GM23338 (cell line): Measurements from ENCODE around the gene PAM16. TPM values are rescaled to one million over a fixed set of nuclear protein-coding genes. Genes with fewer than 3 reads are reported as not detected.

ENCODE experiments used
- ATAC-seq: fragments of 200-7000 bp; cut with Tn5 transposase; 3 replicates; pipeline ENCODE4 v1.9.1; 2020
- DNase-seq: peaks from one replicate; pipeline ENCODE4 v3.0.0-alpha.2; 2015; ENCODE audit warnings: low spot score
- H2AFZ ChIP-seq: fragments of 200-600 bp; sonication (generic); 2 replicates; pipeline ENCODE4 v1.8.0; 2016; ENCODE audit warnings: antibody characterized with exemption, mild to moderate bottlenecking, moderate library complexity
- H3F3A ChIP-seq: fragments of 200-600 bp; sonication (generic); replicated peaks from 2 replicates; pipeline ENCODE4 v1.8.0; 2017; ENCODE audit warnings: antibody characterized with exemption, mixed run types, low read depth
- H3K27ac ChIP-seq: fragments of 200-600 bp; sonication (generic); 2 replicates; pipeline ENCODE4 v1.6.1; 2016; ENCODE audit warnings: low read depth
- H3K27me3 ChIP-seq: fragments of 200-600 bp; sonication (generic); 2 replicates; pipeline ENCODE4 v1.8.0; 2016; ENCODE audit warnings: mild to moderate bottlenecking, mixed run types, moderate library complexity; ENCODE audit not compliant: insufficient read depth
- H3K36me3 ChIP-seq: fragments of 200-600 bp; sonication (generic); 2 replicates; pipeline ENCODE4 v1.8.0; 2016; ENCODE audit warnings: mild to moderate bottlenecking; ENCODE audit not compliant: insufficient read depth
- H3K4me1 ChIP-seq: fragments of 200-600 bp; sonication (generic); 2 replicates; pipeline ENCODE4 v1.8.0; 2016; ENCODE audit warnings: mild to moderate bottlenecking, moderate library complexity; ENCODE audit not compliant: insufficient read depth
- H3K4me2 ChIP-seq: fragments of 200-600 bp; sonication (generic); 2 replicates; pipeline ENCODE4 v1.7.1; 2017; ENCODE audit warnings: mixed run types
- H3K4me3 ChIP-seq: fragments of 200-600 bp; sonication (generic); 2 replicates; pipeline ENCODE4 v1.6.1; 2016; ENCODE audit warnings: mixed run types
- H3K79me2 ChIP-seq: fragments of 200-600 bp; sonication (generic); replicated peaks from 2 replicates; pipeline ENCODE4 v1.8.0; 2017; ENCODE audit warnings: mild to moderate bottlenecking; ENCODE audit not compliant: insufficient read depth
- H3K9me2 ChIP-seq: fragments of 200-600 bp; sonication (generic); 2 replicates; pipeline ENCODE4 v1.8.0; 2017; ENCODE audit not compliant: insufficient read depth
- H4K20me1 ChIP-seq: fragments of 200-600 bp; sonication (generic); replicated peaks from 2 replicates; pipeline ENCODE4 v1.8.0; 2017; ENCODE audit warnings: mild to moderate bottlenecking; ENCODE audit not compliant: insufficient read depth
- H3K27ac Mint-ChIP-seq: 2 replicates; pipeline ENCODE4 v1.8.0; 2020; ENCODE audit warnings: inconsistent platforms, mild to moderate bottlenecking, moderate library complexity, mixed read lengths
- H3K27me3 Mint-ChIP-seq: 3 replicates; pipeline ENCODE4 v1.8.0; 2022; ENCODE audit warnings: low read depth, mild to moderate bottlenecking, moderate library complexity, mixed read lengths, inconsistent platforms; ENCODE audit not compliant: insufficient read depth, poor library complexity
- H3K36me3 Mint-ChIP-seq: 3 replicates; pipeline ENCODE4 v1.8.0; 2021; ENCODE audit warnings: low read depth, mild to moderate bottlenecking, inconsistent platforms, moderate library complexity, mixed read lengths
- H3K4me1 Mint-ChIP-seq: 3 replicates; pipeline ENCODE4 v1.8.0; 2020; ENCODE audit warnings: mild to moderate bottlenecking, inconsistent platforms, mixed read lengths
- H3K4me3 Mint-ChIP-seq: 3 replicates; pipeline ENCODE4 v1.8.0; 2021; ENCODE audit warnings: moderate library complexity, mild to moderate bottlenecking, inconsistent platforms, mixed read lengths
- H3K9me3 Mint-ChIP-seq: 3 replicates; pipeline ENCODE4 v1.8.0; 2020; ENCODE audit warnings: moderate library complexity, mild to moderate bottlenecking, inconsistent platforms, mixed read lengths
- CREB1 ChIP-seq: fragments of 250-450 bp; sonication (Bioruptor Pico); IDR thresholded peaks from 2 replicates; pipeline ENCODE4 v1.5.0; 2020; ENCODE audit warnings: low read depth, mild to moderate bottlenecking, moderate library complexity
- EZH2 ChIP-seq: fragments of 200-600 bp; sonication (generic); IDR thresholded peaks from one replicate; pipeline ENCODE4 v1.8.0; 2017; ENCODE audit warnings: antibody characterized with exemption, mild to moderate bottlenecking, low read depth; ENCODE audit not compliant: unreplicated experiment
- EZH2phosphoT487 ChIP-seq: fragments of 200-600 bp; sonication (generic); IDR thresholded peaks from one replicate; pipeline ENCODE4 v1.8.1; 2018; ENCODE audit warnings: antibody characterized with exemption; ENCODE audit not compliant: unreplicated experiment
- JUNB ChIP-seq: IDR thresholded peaks from one replicate; pipeline ENCODE4 v1.6.1; 2016; ENCODE audit warnings: antibody characterized with exemption; ENCODE audit not compliant: unreplicated experiment
- NANOG ChIP-seq: IDR thresholded peaks from 2 replicates; pipeline ENCODE4 v1.6.1; 2016; ENCODE audit warnings: antibody characterized with exemption, borderline replicate concordance
- POLR2AphosphoS5 ChIP-seq: IDR thresholded peaks from 2 replicates; pipeline ENCODE4 v1.6.1; 2016; ENCODE audit warnings: antibody characterized with exemption, low read depth
- STAT1 ChIP-seq: IDR thresholded peaks from one replicate; pipeline ENCODE4 v1.6.1; 2016; ENCODE audit warnings: antibody characterized with exemption; ENCODE audit not compliant: unreplicated experiment
- ZNF114 ChIP-seq: fragments of 250-450 bp; sonication (Bioruptor Pico); IDR thresholded peaks from 2 replicates; pipeline ENCODE4 v1.5.0; 2020; ENCODE audit warnings: mild to moderate bottlenecking, moderate library complexity
- ZNF331 ChIP-seq: fragments of 250-450 bp; sonication (Bioruptor Pico); IDR thresholded peaks from 2 replicates; pipeline ENCODE4 v1.5.0; 2020; ENCODE audit warnings: low read depth, mild to moderate bottlenecking, moderate library complexity
- polyA plus RNA-seq: library from polyadenylated mRNA; unstranded; fragments of >200 nt; fragmentation: Nextera tagmentation; extraction: Ambion mirVana; gene quantifications from 2 replicates; pipeline ENCODE4 v1.2.1, GENCODE V29; 2016
- total RNA-seq: library from RNA; depleted of rRNA; stranded (reverse); fragments of >200 nt; shearing (Covaris generic); gene quantifications from 2 replicates; pipeline ENCODE4 v1.2.3, GENCODE V29; 2014
- TF ChIP-seq, protein P1 (sequence below): fragments of 250-450 bp; sonication (Bioruptor Pico); IDR thresholded peaks from 2 replicates; pipeline ENCODE4 v1.5.0; 2020; ENCODE audit warnings: mild to moderate bottlenecking, moderate library complexity
- TF ChIP-seq, protein P2 (sequence below): IDR thresholded peaks from one replicate; pipeline ENCODE4 v1.6.1; 2018; ENCODE audit warnings: antibody characterized with exemption; ENCODE audit not compliant: unreplicated experiment
- TF ChIP-seq, protein P3 (sequence below): IDR thresholded peaks from 2 replicates; pipeline ENCODE4 v1.6.1; 2016; ENCODE audit warnings: antibody characterized with exemption
- TF ChIP-seq, protein P4 (sequence below), 2 experiments: fragments of 200-600 bp in 1 of 2; sonication (generic) in 1 of 2; conservative IDR thresholded peaks; 2 replicates each; pipeline versions ENCODE4 v1.5.1 to v1.6.1; 2016 to 2017; ENCODE audit warnings: antibody characterized with exemption in 2 of 2, low read depth in 2 of 2, mild to moderate bottlenecking in 2 of 2, moderate library complexity in 1 of 2

The PAM16 gene
- total and polyA plus RNA-seq, 2 experiments from 2014 or later: 84.1 to 283 TPM

DNA sequence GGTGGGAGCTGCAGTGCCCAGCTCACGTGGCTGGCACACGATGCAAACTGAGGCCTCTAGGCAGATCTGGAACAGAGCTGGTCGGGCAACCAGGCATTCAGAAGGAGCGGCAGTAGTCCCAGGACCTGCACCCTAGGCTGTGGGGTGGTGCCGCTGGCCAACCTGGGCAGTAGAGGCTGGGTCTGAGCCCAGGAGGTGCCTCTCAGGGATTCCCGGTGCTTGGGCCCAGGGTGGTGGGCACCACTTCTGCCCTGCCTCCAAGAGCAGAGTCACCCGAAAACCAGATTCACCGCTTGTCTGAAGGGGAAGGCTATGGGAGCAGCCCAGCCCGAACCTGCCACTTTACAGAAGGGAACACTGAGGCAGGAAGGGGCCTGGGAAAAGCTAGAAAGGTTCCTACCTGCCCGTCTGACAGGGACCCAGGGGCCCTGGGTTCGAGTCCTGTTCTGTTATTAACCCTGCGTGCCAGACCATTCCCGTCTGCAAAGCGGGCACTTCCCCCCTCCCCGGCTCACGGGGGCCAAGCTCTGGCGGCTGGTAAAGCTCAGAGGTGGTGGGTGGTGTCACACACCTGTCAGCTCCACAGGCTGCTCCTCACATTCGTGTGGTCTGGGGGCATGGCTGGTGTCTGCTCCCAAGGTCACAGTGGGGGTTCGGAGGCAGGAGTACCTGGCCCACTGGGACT, 18.4 kb downstream of the PAM16 start:
- no peak overlapping the region for H3K27ac Mint-ChIP-seq
- H3K4me2 ChIP-seq: no peak overlapping the region
- H3K9me2 ChIP-seq: no peaks in the 10 kb centered on the region
- no peak overlapping the region for H3K4me3 ChIP-seq
- H3F3A ChIP-seq: peaks cover 20% of the 10 kb centered on the region; the same call in 1 of the 2 replicates
- TF ChIP-seq, protein P1, sequence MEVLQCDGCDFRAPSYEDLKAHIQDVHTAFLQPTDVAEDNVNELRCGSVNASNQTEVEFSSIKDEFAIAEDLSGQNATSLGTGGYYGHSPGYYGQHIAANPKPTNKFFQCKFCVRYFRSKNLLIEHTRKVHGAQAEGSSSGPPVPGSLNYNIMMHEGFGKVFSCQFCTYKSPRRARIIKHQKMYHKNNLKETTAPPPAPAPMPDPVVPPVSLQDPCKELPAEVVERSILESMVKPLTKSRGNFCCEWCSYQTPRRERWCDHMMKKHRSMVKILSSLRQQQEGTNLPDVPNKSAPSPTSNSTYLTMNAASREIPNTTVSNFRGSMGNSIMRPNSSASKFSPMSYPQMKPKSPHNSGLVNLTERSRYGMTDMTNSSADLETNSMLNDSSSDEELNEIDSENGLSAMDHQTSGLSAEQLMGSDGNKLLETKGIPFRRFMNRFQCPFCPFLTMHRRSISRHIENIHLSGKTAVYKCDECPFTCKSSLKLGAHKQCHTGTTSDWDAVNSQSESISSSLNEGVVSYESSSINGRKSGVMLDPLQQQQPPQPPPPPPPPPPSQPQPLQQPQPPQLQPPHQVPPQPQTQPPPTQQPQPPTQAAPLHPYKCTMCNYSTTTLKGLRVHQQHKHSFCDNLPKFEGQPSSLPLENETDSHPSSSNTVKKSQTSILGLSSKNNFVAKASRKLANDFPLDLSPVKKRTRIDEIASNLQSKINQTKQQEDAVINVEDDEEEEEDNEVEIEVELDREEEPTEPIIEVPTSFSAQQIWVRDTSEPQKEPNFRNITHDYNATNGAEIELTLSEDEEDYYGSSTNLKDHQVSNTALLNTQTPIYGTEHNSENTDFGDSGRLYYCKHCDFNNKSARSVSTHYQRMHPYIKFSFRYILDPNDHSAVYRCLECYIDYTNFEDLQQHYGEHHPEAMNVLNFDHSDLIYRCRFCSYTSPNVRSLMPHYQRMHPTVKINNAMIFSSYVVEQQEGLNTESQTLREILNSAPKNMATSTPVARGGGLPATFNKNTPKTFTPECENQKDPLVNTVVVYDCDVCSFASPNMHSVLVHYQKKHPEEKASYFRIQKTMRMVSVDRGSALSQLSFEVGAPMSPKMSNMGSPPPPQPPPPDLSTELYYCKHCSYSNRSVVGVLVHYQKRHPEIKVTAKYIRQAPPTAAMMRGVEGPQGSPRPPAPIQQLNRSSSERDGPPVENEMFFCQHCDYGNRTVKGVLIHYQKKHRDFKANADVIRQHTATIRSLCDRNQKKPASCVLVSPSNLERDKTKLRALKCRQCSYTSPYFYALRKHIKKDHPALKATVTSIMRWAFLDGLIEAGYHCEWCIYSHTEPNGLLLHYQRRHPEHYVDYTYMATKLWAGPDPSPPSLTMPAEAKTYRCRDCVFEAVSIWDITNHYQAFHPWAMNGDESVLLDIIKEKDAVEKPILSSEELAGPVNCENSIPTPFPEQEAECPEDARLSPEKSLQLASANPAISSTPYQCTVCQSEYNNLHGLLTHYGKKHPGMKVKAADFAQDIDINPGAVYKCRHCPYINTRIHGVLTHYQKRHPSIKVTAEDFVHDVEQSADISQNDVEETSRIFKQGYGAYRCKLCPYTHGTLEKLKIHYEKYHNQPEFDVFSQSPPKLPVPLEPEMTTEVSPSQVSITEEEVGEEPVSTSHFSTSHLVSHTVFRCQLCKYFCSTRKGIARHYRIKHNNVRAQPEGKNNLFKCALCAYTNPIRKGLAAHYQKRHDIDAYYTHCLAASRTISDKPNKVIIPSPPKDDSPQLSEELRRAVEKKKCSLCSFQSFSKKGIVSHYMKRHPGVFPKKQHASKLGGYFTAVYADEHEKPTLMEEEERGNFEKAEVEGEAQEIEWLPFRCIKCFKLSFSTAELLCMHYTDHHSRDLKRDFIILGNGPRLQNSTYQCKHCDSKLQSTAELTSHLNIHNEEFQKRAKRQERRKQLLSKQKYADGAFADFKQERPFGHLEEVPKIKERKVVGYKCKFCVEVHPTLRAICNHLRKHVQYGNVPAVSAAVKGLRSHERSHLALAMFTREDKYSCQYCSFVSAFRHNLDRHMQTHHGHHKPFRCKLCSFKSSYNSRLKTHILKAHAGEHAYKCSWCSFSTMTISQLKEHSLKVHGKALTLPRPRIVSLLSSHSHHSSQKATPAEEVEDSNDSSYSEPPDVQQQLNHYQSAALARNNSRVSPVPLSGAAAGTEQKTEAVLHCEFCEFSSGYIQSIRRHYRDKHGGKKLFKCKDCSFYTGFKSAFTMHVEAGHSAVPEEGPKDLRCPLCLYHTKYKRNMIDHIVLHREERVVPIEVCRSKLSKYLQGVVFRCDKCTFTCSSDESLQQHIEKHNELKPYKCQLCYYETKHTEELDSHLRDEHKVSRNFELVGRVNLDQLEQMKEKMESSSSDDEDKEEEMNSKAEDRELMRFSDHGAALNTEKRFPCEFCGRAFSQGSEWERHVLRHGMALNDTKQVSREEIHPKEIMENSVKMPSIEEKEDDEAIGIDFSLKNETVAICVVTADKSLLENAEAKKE (CRISPR knock-in tag): no peak
- TF ChIP-seq, protein P2, sequence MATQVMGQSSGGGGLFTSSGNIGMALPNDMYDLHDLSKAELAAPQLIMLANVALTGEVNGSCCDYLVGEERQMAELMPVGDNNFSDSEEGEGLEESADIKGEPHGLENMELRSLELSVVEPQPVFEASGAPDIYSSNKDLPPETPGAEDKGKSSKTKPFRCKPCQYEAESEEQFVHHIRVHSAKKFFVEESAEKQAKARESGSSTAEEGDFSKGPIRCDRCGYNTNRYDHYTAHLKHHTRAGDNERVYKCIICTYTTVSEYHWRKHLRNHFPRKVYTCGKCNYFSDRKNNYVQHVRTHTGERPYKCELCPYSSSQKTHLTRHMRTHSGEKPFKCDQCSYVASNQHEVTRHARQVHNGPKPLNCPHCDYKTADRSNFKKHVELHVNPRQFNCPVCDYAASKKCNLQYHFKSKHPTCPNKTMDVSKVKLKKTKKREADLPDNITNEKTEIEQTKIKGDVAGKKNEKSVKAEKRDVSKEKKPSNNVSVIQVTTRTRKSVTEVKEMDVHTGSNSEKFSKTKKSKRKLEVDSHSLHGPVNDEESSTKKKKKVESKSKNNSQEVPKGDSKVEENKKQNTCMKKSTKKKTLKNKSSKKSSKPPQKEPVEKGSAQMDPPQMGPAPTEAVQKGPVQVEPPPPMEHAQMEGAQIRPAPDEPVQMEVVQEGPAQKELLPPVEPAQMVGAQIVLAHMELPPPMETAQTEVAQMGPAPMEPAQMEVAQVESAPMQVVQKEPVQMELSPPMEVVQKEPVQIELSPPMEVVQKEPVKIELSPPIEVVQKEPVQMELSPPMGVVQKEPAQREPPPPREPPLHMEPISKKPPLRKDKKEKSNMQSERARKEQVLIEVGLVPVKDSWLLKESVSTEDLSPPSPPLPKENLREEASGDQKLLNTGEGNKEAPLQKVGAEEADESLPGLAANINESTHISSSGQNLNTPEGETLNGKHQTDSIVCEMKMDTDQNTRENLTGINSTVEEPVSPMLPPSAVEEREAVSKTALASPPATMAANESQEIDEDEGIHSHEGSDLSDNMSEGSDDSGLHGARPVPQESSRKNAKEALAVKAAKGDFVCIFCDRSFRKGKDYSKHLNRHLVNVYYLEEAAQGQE: no peak
- TF ChIP-seq STAT1 (no peak), NANOG (no peak), CREB1 (CRISPR knock-in tag) (no peak), JUNB (no peak), ZNF114 (CRISPR knock-in tag) (no peak), ZNF331 (no peak), EZH2 (no peak), POLR2AphosphoS5 (no peak), EZH2phosphoT487 (no peak)
- TF ChIP-seq, protein P3, sequence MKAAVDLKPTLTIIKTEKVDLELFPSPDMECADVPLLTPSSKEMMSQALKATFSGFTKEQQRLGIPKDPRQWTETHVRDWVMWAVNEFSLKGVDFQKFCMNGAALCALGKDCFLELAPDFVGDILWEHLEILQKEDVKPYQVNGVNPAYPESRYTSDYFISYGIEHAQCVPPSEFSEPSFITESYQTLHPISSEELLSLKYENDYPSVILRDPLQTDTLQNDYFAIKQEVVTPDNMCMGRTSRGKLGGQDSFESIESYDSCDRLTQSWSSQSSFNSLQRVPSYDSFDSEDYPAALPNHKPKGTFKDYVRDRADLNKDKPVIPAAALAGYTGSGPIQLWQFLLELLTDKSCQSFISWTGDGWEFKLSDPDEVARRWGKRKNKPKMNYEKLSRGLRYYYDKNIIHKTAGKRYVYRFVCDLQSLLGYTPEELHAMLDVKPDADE: no peak
- TF ChIP-seq, protein P4, sequence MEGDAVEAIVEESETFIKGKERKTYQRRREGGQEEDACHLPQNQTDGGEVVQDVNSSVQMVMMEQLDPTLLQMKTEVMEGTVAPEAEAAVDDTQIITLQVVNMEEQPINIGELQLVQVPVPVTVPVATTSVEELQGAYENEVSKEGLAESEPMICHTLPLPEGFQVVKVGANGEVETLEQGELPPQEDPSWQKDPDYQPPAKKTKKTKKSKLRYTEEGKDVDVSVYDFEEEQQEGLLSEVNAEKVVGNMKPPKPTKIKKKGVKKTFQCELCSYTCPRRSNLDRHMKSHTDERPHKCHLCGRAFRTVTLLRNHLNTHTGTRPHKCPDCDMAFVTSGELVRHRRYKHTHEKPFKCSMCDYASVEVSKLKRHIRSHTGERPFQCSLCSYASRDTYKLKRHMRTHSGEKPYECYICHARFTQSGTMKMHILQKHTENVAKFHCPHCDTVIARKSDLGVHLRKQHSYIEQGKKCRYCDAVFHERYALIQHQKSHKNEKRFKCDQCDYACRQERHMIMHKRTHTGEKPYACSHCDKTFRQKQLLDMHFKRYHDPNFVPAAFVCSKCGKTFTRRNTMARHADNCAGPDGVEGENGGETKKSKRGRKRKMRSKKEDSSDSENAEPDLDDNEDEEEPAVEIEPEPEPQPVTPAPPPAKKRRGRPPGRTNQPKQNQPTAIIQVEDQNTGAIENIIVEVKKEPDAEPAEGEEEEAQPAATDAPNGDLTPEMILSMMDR (conservative IDR thresholded peaks at IDR 0.05; ENCODE audit: low read depth in 2 of 2): no peak
- no peak overlapping the region for H3K4me3 Mint-ChIP-seq
- no peaks in the 10 kb centered on the region for H3K9me3 Mint-ChIP-seq
- H3K27ac ChIP-seq: no peak overlapping the region
- peaks cover 14% of the 10 kb centered on the region for H3K36me3 Mint-ChIP-seq
- no peak for DNase-seq
- peaks cover 8% of the 10 kb centered on the region for H3K4me1 ChIP-seq
- no peak for ATAC-seq
- no peaks in the 10 kb centered on the region for H3K36me3 ChIP-seq
- peaks cover 11% of the 10 kb centered on the region for H3K4me1 Mint-ChIP-seq
- peaks cover 12% of the 10 kb centered on the region for H3K27me3 Mint-ChIP-seq
- no peak overlapping the region for H2AFZ ChIP-seq
- H3K79me2 ChIP-seq: peaks cover 35% of the 10 kb centered on the region
- no peaks in the 10 kb centered on the region for H3K27me3 ChIP-seq
- H4K20me1 ChIP-seq: no peaks in the 10 kb centered on the region; the same call in 1 of the 2 replicates
